ENCODE results near the gene CDKAL1.

CDKAL1 gene

GRCh38 chr6:21003780-21004541, 469.7 kb downstream of the CDKAL1 start:
- no peak overlapping the region for H3K27ac ChIP-seq (ENCODE audit: low read length)
- no peak for TF ChIP-seq EZH2 (IDR thresholded peaks at IDR 0.05; ENCODE audit: borderline replicate concordance, low read depth, low read length, severe bottlenecking)
- H3K4me1 ChIP-seq (ENCODE audit: insufficient read depth, low read length), result peaks cover 21% of the 10 kb centered on the region
- no peaks in the 10 kb centered on the region for H3K79me2 ChIP-seq (ENCODE audit: insufficient read depth, low read length)
- no peak for ATAC-seq (ENCODE audit: insufficient read depth, low read depth)
- no peaks in the 10 kb centered on the region for H4K20me1 ChIP-seq (ENCODE audit: insufficient read depth, low read length)
- H2AFZ ChIP-seq (ENCODE audit: low read depth, low read length), result no peak overlapping the region
- no peak overlapping the region for H3K4me3 ChIP-seq (ENCODE audit: low read depth in 1 of 2, low read length in 2 of 2)
- H3K9ac ChIP-seq (ENCODE audit: low read depth, low read length), result no peak overlapping the region
- H3K36me3 ChIP-seq (ENCODE audit: insufficient read depth, low read length), result peaks cover 3% of the 10 kb centered on the region; the same call in 1 of the 2 replicates
- H3K4me2 ChIP-seq (ENCODE audit: insufficient read depth, low read length), result no peak overlapping the region
- no peaks in the 10 kb centered on the region for H3K9me3 ChIP-seq (ENCODE audit: insufficient read depth, low read length, severe bottlenecking)
- no peaks in the 10 kb centered on the region for H3K27me3 ChIP-seq (ENCODE audit: insufficient read depth, low read length, poor library complexity)
- no peak for DNase-seq

- Histone ChIP-seq H3K9ac (ENCODE audit: low read depth, low read length) (no peak overlapping the region), H3K4me2 (ENCODE audit: insufficient read depth, low read length) (no peak overlapping the region), H4K20me1 (ENCODE audit: insufficient read depth, low read length) (no peaks in the 10 kb centered on the region), H3K9me3 (ENCODE audit: insufficient read depth, low read length, severe bottlenecking) (no peaks in the 10 kb centered on the region), H3K27ac (ENCODE audit: low read length) (no peak overlapping the region), H3K36me3 (ENCODE audit: insufficient read depth, low read length) (peaks cover 3% of the 10 kb centered on the region; the same call in 1 of the 2 replicates), H3K27me3 (ENCODE audit: insufficient read depth, low read length, poor library complexity) (no peaks in the 10 kb centered on the region), H3K4me3 (ENCODE audit: low read depth in 1 of 2, low read length in 2 of 2) (no peak overlapping the region), H3K79me2 (ENCODE audit: insufficient read depth, low read length) (no peaks in the 10 kb centered on the region), H3K4me1 (ENCODE audit: insufficient read depth, low read length) (0 out of 2 replicates have a peak, but pooled peaks cover under 1% of the 10 kb centered on the region), H2AFZ (ENCODE audit: low read depth, low read length) (no peak overlapping the region)
- DNase-seq (no peak), ATAC-seq (ENCODE audit: insufficient read depth, low read depth) (no peak)
- no peak for TF ChIP-seq CTCF (IDR thresholded peaks at IDR 0.05; ENCODE audit: borderline replicate concordance, extremely low read depth, low read length, poor library complexity, severe bottlenecking)
- TF ChIP-seq EZH2 (IDR thresholded peaks at IDR 0.05; ENCODE audit: borderline replicate concordance, low read depth, low read length, severe bottlenecking), result no peak
Measured at GRCh38 chr6:21005816-21006570, 471.7 kb downstream of the CDKAL1 start.

- no peak for ATAC-seq (ENCODE audit: insufficient read depth, low read depth)
- H3K4me2 ChIP-seq (ENCODE audit: insufficient read depth, low read length), result no peak overlapping the region
- H3K4me3 ChIP-seq (ENCODE audit: low read depth in 1 of 2, low read length in 2 of 2), result no peak overlapping the region
- TF ChIP-seq EZH2 (IDR thresholded peaks at IDR 0.05; ENCODE audit: borderline replicate concordance, low read depth, low read length, severe bottlenecking) (no peak), CTCF (IDR thresholded peaks at IDR 0.05; ENCODE audit: borderline replicate concordance, extremely low read depth, low read length, poor library complexity, severe bottlenecking) (peak; percentile 8)
- H3K36me3 ChIP-seq (ENCODE audit: insufficient read depth, low read length), result no peaks in the 10 kb centered on the region
- no peaks in the 10 kb centered on the region for H3K27me3 ChIP-seq (ENCODE audit: insufficient read depth, low read length, poor library complexity)
- H3K27ac ChIP-seq (ENCODE audit: low read length), result no peak overlapping the region
- no peak overlapping the region for H3K9ac ChIP-seq (ENCODE audit: low read depth, low read length)
- no peaks in the 10 kb centered on the region for H3K4me1 ChIP-seq (ENCODE audit: insufficient read depth, low read length)
- DNase-seq, result no peak
- H3K9me3 ChIP-seq (ENCODE audit: insufficient read depth, low read length, severe bottlenecking), result no peaks in the 10 kb centered on the region
- no peaks in the 10 kb centered on the region for H4K20me1 ChIP-seq (ENCODE audit: insufficient read depth, low read length)
- no peaks in the 10 kb centered on the region for H3K79me2 ChIP-seq (ENCODE audit: insufficient read depth, low read length)
- no peak overlapping the region for H2AFZ ChIP-seq (ENCODE audit: low read depth, low read length)
Measured at GRCh38 chr6:21019614-21020013, 485.4 kb downstream of the CDKAL1 start.

Data from DND-41 (cell line).